Heart right ventricle (tissue), 16 donors: Measurements from ENCODE around the gene XAGE1A. TPM values are rescaled to one million over a fixed set of nuclear protein-coding genes. Genes with fewer than 3 reads are reported as not detected.
"Not testable (repeated sequence)": the region's sequence is repeated elsewhere in the genome, so short reads cannot be mapped to it uniquely, and the experiment has no call there.

ENCODE experiments used
- ATAC-seq, 8 donors: fragments of 200-7000 bp; cut with Tn5 transposase; one replicate each; pipeline ENCODE4 v1.9.1; 2020; ENCODE audit warnings: mild to moderate bottlenecking in 8 of 8, moderate library complexity in 8 of 8, moderate number of reproducible peaks in 1 of 8
- DNase-seq, 2 donors: peaks; one replicate each; pipeline ENCODE4 v3.0.0-alpha.2; 2020
- H3K27ac ChIP-seq, 10 donors: fragments of 200-600 bp; sonication (generic) in 2 of 10; one replicate each; pipeline versions ENCODE4 v1.5.0 to v1.8.0; 2020 to 2022; ENCODE audit warnings: mild to moderate bottlenecking in 3 of 10
- H3K27me3 ChIP-seq, 7 donors: fragments of 200-600 bp; one replicate each; pipeline ENCODE4 v1.8.0; 2021 to 2022; ENCODE audit warnings: mild to moderate bottlenecking in 2 of 7
- H3K36me3 ChIP-seq, 9 donors: fragments of 200-600 bp; sonication (generic) in 1 of 9; one replicate each; pipeline versions ENCODE4 v1.5.0 to v1.8.0; 2020 to 2022; ENCODE audit warnings: mild to moderate bottlenecking in 2 of 9
- H3K4me1 ChIP-seq, 9 donors: fragments of 200-600 bp; sonication (generic) in 1 of 9; one replicate each; pipeline versions ENCODE4 v1.5.0 to v1.8.0; 2020 to 2022; ENCODE audit warnings: mild to moderate bottlenecking in 4 of 9
- H3K4me3 ChIP-seq, 10 donors: fragments of 200-600 bp; sonication (generic) in 2 of 10; one replicate each; pipeline versions ENCODE4 v1.5.0 to v1.8.0; 2020 to 2022; ENCODE audit warnings: mild to moderate bottlenecking in 7 of 10, moderate library complexity in 2 of 10
- H3K9me3 ChIP-seq, 11 donors: fragments of 200-600 bp in 10 of 11; sonication (generic) in 2 of 11; one replicate each; pipeline versions ENCODE4 v1.5.0 to v1.8.0; 2013 to 2022; ENCODE audit warnings: mild to moderate bottlenecking in 2 of 11, control low read depth in 1 of 11, moderate library complexity in 1 of 11
- CTCF ChIP-seq, 9 donors: fragments of 200-600 bp; sonication (generic) in 2 of 9; IDR thresholded peaks; one replicate each; pipeline versions ENCODE4 v1.5.0 to v1.8.0; 2021 to 2022; ENCODE audit warnings: antibody characterized with exemption in 9 of 9, mild to moderate bottlenecking in 5 of 9, moderate library complexity in 1 of 9
- WGBS, 2 donors: extraction: QIAGEN DNeasy Blood & Tissue Kit; methylation state at CpG; one replicate each; pipeline ENCODE4 v1.1.7; 2013; ENCODE audit warnings: inconsistent platforms in 1 of 2; 5-methylcytosine and 5-hydroxymethylcytosine counted together
- intact Hi-C, 10 donors: fragments of 100-400 bp; cut with DNase I; formaldehyde crosslinking; loops; one replicate each; pipeline versions ENCODE4 v1.11.1 to v1.14.2; 2022
- polyA plus RNA-seq, 2 donors: library from polyadenylated mRNA; stranded (reverse); fragments of 200-250 nt; gene quantifications; one replicate each; pipeline ENCODE4 v1.2.3, GENCODE V29; 2013
- total RNA-seq, 10 donors: library from RNA; stranded (reverse); fragmentation: NEBNext Ultra II Directional in 3 of 10; extraction: Animal tissue kit (Norgen Biotek cat#: 25700) in 3 of 10; gene quantifications; one replicate each; pipeline versions ENCODE4 v1.2.1 to v1.2.4, GENCODE V29; 2021 to 2023
- donor health status: Arrhythmogenic right ventricular cardiomyopathy.
- donor health status: ischemic (EF 13 %, LVEDD 7.1; RV severe dilation, severe dysfunction).
- donor health status: healthy with polysubstance abuse.
- donor health status: DM: no; HTN: yes; CAD: no.
- donor health status: DM: no; HTN: no; CAD: no.
- donor health status: ischemic (EF 25% LVEDD 6.9; RV normal size, moderate dysfunction).
- donor health status: ischemic (EF 25% LVEDD 5.7; RV mildly dilated, moderate dysfunction).
- donor health status: healthy.
- donor health status: DM: yes; HTN: yes; CAD: no.
- donor health status: Ischemic cardiomyopathy.
- donor health status: ischemic (EF 35%, LVEDD 5.7; RV mildly dilated, moderate dysfunction).
- donor health status: nonischemic (EF 11% LVEDD 7.7; RV severe dilation, severe dysfunction).
- donor health status: DM: yes; HTN: yes; CAD: no.
- donor health status: PGD.
- donor health status: ischemic (EF 29% LVEDD 5.4; RV normal size, mild dysfunction).
- donor health status: nonischemic (EF 23%, LVEDD 6.1; RV moderate dilation, normal function).

Gene XAGE1A
- total and polyA plus RNA-seq, 12 donors: not detected

DNA sequence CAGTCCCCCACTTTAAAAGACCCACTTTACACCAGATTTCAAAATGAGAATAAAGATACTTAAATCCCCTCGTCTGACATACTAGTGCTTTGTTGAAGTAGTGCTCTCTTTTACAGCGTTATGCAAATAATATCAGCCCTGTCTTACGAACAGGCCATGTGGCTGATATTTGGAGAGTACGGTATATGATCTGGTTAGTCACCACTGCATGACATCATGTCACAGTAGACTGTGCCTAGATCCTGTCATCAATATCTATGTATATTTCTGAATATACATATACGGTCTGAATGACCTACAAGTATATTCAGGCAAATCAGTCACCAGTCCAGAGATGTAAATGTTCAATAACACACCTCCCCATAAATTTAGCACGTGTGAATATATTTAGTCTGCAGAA is 46.7 kb downstream of the XAGE1A start:
- intact Hi-C loops: no loop called here
- Histone ChIP-seq H3K27ac (no peak overlapping the region), H3K27me3 (peaks cover 0 to 29% (median 0%) of the 10 kb centered on the region in 7 donors), H3K36me3 (no peaks in the 10 kb centered on the region), H3K4me1 (no peaks in the 10 kb centered on the region), H3K4me3 (no peak overlapping the region), H3K9me3 (no peaks in the 10 kb centered on the region)
- no peak for TF ChIP-seq CTCF (IDR thresholded peaks at IDR 0.05)
- WGBS, 2 donors: 77 to 79% methylated on average over 6 of the region's 6 CpGs
- ATAC-seq (no peak), DNase-seq (no peak)

- ATAC-seq (no peak), DNase-seq (no peak)
- Histone ChIP-seq H3K36me3 (no peaks in the 10 kb centered on the region), H3K4me3 (no peak overlapping the region), H3K27ac (no peak overlapping the region), H3K9me3 (no peaks in the 10 kb centered on the region), H3K4me1 (no peaks in the 10 kb centered on the region), H3K27me3 (peaks cover 0 to 46% (median 0%) of the 10 kb centered on the region in 7 donors)
- intact Hi-C loops: no loop called here
- 91 to 92% methylated on average over 20 to 21 of the region's 21 CpGs for WGBS, 2 donors
- no peak for TF ChIP-seq CTCF (IDR thresholded peaks at IDR 0.05)
Measured at GRCh38 chrX:52544147-52544840, 48.7 kb downstream of the XAGE1A start.

- H3K27ac ChIP-seq, H3K36me3 ChIP-seq, H3K4me3 ChIP-seq, H3K9me3 ChIP-seq, ATAC-seq, intact Hi-C loops, H3K4me1 ChIP-seq, DNase-seq: not testable (repeated sequence)
- peaks cover 0 to 55% (median 0%) of the 10 kb centered on the region in 7 donors for H3K27me3 ChIP-seq
- 69 to 87% methylated on average over 3 of the region's 3 CpGs for WGBS, 2 donors
Measured at GRCh38 chrX:52548769-52549168, 53.2 kb downstream of the XAGE1A start.

Other genes with a start within 250 kb of the XAGE1A start
- gene XAGE2, start 126.8 kb upstream of the XAGE1A start, total RNA-seq: not detected
- gene XAGE2, start 126.8 kb upstream of the XAGE1A start, polyA plus RNA-seq: not detected
- gene XAGE1B, start 21.3 kb downstream of the XAGE1A start, total RNA-seq: not detected
- gene XAGE1B, start 21.3 kb downstream of the XAGE1A start, polyA plus RNA-seq: not detected
- gene SSX7, start 159.1 kb downstream of the XAGE1A start, total RNA-seq: not detected
- gene SSX7, start 159.1 kb downstream of the XAGE1A start, polyA plus RNA-seq: not detected
- not detected for gene SSX2, start 211.4 kb downstream of the XAGE1A start, total RNA-seq
- gene SSX2, start 211.4 kb downstream of the XAGE1A start, polyA plus RNA-seq: not detected